Body of pancreas (tissue), 4 donors: ENCODE results near the gene ABHD12. TPM values are rescaled to one million over a fixed set of nuclear protein-coding genes. Genes with fewer than 3 reads are reported as not detected.
A peak's percentile ranks its signal among the peaks of the same experiment; 100 is the strongest.
"Not testable (repeated sequence)": the region's sequence is repeated elsewhere in the genome, so short reads cannot be mapped to it uniquely, and the experiment has no call there.

Experiments
- ATAC-seq: fragments of 150-250 bp; one replicate; pipeline ENCODE4 v1.9.1; 2016
- DNase-seq, 4 donors: peaks; one replicate each; pipeline ENCODE4 v3.0.0-alpha.2; 2019
- H3K27ac ChIP-seq, 4 donors: fragments of 200-600 bp; sonication (generic); 1 replicate in 3 of 4; 2 replicates in 1 of 4; pipeline versions ENCODE4 v1.5.1 to v1.6.1; 2016 to 2019; ENCODE audit warnings: mild to moderate bottlenecking in 1 of 4, mixed read lengths in 1 of 4, moderate library complexity in 1 of 4
- H3K27me3 ChIP-seq, 2 donors: fragments of 200-600 bp; sonication (generic); one replicate each; pipeline ENCODE4 v1.6.0; 2016; ENCODE audit warnings: mild to moderate bottlenecking in 1 of 2
- H3K36me3 ChIP-seq, 2 donors: fragments of 200-600 bp; sonication (generic); replicated peaks in 1 of 2; 2 replicates each; pipeline ENCODE4 v1.5.1; 2016; ENCODE audit warnings: low read depth in 2 of 2; ENCODE audit not compliant: insufficient read depth in 1 of 2
- H3K4me1 ChIP-seq: fragments of 200-600 bp; sonication (generic); one replicate; pipeline ENCODE4 v1.6.0; 2016
- H3K4me3 ChIP-seq, 2 donors: fragments of 200-600 bp; sonication (generic); 1 replicate in 1 of 2; 2 replicates in 1 of 2; pipeline ENCODE4 v1.5.1; 2016 to 2019
- H3K9me3 ChIP-seq, 3 donors: fragments of 200-600 bp; sonication (generic); 1 replicate in 2 of 3; 2 replicates in 1 of 3; pipeline ENCODE4 v1.5.1; 2016
- POLR2A ChIP-seq, 3 donors: fragments of 450-650 bp; IDR thresholded peaks; one replicate each; pipeline ENCODE4 v1.6.1; 2016; ENCODE audit warnings: antibody characterized with exemption in 3 of 3, mild to moderate bottlenecking in 2 of 3
- WGBS, 2 donors: methylation state at CpG; one replicate each; pipeline ENCODE4 v1.1.5; 2017; 5-methylcytosine and 5-hydroxymethylcytosine counted together
- intact Hi-C: fragments of 100-400 bp; cut with DNase I; formaldehyde crosslinking; loops from one replicate; pipeline ENCODE4 v1.15.1; 2023
- total RNA-seq, 2 donors: library from RNA; depleted of rRNA; stranded (reverse); fragments of >200 nt; gene quantifications; one replicate each; pipeline ENCODE4 v1.1.0, GENCODE V29; 2016
- TF ChIP-seq, protein P1 (sequence below), 7 experiments: fragments of 450-650 bp in 4 of 7; fragments of 200-600 bp in 3 of 7; sonication (generic) in 3 of 7; IDR thresholded peaks; one replicate each; pipeline ENCODE4 v1.5.1; 2016 to 2019; ENCODE audit warnings: antibody characterized with exemption in 7 of 7

The ABHD12 gene
- total RNA-seq, 2 donors from 2014 or later, result 74.7 to 106 TPM

DNA sequence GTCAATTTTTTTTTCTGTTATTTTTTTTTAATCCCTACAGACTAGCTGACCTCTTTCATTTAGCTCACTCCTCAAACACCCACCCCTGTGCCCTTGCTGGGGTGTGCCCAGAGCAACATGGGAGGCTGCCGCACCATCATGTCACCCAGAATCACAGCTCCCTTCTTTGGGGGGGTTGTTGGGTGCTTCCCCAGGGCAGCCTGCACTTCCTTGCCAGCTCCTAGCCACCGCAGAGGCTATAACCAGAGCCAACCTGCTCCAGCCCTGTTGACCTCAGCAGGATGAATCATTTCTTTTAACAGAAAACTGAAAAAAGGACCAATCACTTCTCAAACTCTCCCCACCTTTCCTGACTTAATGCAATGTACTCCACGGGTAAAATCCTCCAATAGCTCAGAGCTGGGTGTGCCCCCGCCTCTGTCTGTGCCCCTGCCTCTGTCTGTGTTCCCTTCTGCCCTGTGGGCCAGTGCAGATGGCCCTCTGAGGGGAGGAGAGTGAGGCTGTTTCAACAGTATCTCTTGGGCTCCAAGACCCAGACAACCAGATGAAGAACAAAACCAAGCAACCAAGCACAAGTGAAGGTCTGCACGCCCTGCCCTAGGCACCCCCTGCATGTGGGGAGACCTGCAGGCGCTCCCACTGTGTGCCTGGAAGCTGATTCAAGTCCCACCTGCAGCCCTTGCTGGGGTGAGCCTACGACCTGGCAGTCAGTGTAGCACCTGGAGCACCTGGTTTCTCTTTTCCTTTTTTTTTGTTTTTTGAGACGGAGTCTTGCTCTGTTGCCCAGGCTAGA lies 75.0 kb downstream of the ABHD12 start:
- WGBS, 2 donors, result 87 to 90% methylated on average over 8 of the region's 8 CpGs
- Histone ChIP-seq H3K27ac (no peak overlapping the region), H3K4me1 (peaks cover 11% of the 10 kb centered on the region), H3K4me3 (no peak overlapping the region), H3K9me3 (no peaks in the 10 kb centered on the region), H3K27me3 (no peaks in the 10 kb centered on the region), H3K36me3 (no peaks in the 10 kb centered on the region)
- DNase-seq (peak in 2 of 4 donors; percentile 3 to 9), ATAC-seq (no peak)
- no peak for TF ChIP-seq POLR2A (IDR thresholded peaks at IDR 0.05)
- TF ChIP-seq, protein P1, sequence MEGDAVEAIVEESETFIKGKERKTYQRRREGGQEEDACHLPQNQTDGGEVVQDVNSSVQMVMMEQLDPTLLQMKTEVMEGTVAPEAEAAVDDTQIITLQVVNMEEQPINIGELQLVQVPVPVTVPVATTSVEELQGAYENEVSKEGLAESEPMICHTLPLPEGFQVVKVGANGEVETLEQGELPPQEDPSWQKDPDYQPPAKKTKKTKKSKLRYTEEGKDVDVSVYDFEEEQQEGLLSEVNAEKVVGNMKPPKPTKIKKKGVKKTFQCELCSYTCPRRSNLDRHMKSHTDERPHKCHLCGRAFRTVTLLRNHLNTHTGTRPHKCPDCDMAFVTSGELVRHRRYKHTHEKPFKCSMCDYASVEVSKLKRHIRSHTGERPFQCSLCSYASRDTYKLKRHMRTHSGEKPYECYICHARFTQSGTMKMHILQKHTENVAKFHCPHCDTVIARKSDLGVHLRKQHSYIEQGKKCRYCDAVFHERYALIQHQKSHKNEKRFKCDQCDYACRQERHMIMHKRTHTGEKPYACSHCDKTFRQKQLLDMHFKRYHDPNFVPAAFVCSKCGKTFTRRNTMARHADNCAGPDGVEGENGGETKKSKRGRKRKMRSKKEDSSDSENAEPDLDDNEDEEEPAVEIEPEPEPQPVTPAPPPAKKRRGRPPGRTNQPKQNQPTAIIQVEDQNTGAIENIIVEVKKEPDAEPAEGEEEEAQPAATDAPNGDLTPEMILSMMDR (IDR thresholded peaks at IDR 0.05), result no peak
- intact Hi-C loops, result no loop called here

DNA sequence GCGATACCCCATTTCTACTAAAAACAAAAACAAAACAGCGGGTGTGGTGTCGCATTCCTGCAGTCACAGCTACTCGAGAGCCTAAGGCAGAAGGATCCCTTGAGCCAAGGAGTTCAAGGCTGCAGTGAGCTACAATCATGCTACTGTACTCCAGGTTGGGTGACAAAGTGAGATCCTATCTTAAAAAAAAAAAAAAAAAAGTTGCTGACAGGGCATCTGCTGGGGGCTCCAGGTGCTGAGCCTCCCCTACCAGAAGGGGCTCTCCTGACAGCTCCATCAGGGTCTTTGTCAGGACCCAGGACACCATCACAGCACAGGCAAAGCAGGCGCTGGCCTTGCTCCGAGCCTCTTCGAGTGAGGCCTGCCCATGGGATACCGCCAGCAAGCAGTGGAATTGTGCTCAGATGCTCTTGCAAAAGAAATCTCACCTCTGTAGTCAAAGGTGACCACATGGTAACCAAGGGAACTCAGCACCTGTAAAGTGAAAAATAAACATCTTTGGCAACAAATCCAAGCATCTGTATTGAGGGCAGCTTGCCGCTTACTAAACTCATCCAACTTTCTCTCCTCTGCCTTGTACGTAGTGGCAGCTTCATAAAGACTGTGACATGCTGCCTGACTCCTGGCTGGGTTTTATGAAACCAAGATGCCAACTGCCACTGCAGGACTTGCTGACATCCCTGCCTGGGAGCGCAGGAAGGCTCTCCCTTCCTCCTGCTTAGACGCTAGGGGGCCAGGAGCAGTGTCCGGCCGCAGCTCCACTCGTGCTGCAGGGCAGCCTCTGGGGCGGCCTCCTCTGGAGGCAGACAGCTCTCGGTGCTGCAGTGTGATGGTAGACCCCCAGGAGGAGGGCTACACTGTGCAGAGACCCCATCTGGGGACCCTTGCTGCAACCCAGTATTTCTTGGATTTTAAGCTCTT lies 75.9 kb downstream of the ABHD12 start:
- ATAC-seq, result no peak
- H3K9me3 ChIP-seq, result no peaks in the 10 kb centered on the region
- H3K4me1 ChIP-seq, result peaks cover 19% of the 10 kb centered on the region
- 86 to 94% methylated on average over 11 to 17 of the region's 17 CpGs for WGBS, 2 donors
- H3K36me3 ChIP-seq, result no peaks in the 10 kb centered on the region
- H3K4me3 ChIP-seq, result no peak overlapping the region
- TF ChIP-seq POLR2A (IDR thresholded peaks at IDR 0.05), result no peak
- TF ChIP-seq, protein P1 (IDR thresholded peaks at IDR 0.05), result no peak
- no peaks in the 10 kb centered on the region for H3K27me3 ChIP-seq
- no peak overlapping the region for H3K27ac ChIP-seq
- DNase-seq, result peak in 2 of 4 donors; percentile 8 to 38
- intact Hi-C loops, result no loop called here

DNA sequence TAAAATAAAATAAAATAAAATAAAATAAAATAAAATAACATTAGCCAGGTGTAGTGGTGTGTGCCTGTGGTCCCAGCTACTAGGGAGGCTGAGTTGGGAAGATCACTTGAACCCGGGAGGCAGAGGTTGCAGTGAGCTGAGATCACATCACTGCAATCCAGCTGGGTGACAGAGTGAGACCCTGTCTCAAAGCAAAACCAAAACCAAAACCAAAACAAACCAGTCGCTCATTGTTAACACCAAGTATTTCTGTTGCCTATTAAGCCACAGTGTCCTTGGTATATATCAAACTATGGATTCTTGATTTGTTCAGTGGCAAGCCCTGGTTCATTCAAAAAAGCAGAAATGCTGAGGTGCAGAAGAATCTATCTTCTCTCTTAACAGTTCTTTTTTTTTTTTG lies 77.0 kb downstream of the ABHD12 start:
- no peak overlapping the region for H3K4me3 ChIP-seq
- intact Hi-C loops, result no loop called here
- no peaks in the 10 kb centered on the region for H3K9me3 ChIP-seq
- WGBS, 2 donors, result 90 to 94% methylated on average over 2 of the region's 2 CpGs
- DNase-seq (no peak), ATAC-seq (no peak)
- no peak overlapping the region for H3K27ac ChIP-seq
- H3K4me1 ChIP-seq, result peaks cover 23% of the 10 kb centered on the region
- TF ChIP-seq, protein P1 (IDR thresholded peaks at IDR 0.05), result no peak
- TF ChIP-seq POLR2A (IDR thresholded peaks at IDR 0.05), result no peak
- H3K36me3 ChIP-seq, result no peaks in the 10 kb centered on the region
- no peaks in the 10 kb centered on the region for H3K27me3 ChIP-seq

DNA sequence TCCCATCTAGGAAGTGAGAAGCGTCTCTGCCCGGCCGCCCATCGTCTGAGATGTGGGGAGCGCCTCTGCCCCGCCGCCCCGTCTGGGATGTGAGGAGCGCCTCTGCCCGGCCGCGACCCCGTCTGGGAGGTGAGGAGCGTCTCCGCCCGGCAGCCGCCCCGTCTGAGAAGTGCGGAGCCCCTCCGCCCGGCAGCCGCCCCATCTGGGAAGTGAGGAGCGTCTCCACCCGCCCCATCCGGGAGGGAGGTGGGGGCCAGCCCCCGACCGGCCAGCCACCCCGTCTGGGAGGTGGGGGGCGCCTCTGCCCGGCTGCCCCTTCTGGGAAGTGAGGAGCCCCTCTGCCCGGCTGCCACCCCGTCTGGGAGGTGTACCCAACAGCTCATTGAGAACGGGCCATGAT lies 77.9 kb downstream of the ABHD12 start:
- ATAC-seq, H3K27ac ChIP-seq, H3K9me3 ChIP-seq, intact Hi-C loops, H3K4me3 ChIP-seq, H3K36me3 ChIP-seq, H3K27me3 ChIP-seq: not testable (repeated sequence)
- peaks cover 22% of the 10 kb centered on the region for H3K4me1 ChIP-seq
- 98% methylated on average over 27 of the region's 33 CpGs; no CpG with 5 or more reads in 1 of the 2 donors for WGBS, 2 donors
- peak in 2 of 4 donors; percentile 1 to 4 for DNase-seq
